WTC11 (cell line): ENCODE measurements around the gene ZNF664. TPM values are rescaled to one million over a fixed set of nuclear protein-coding genes. Genes with fewer than 3 reads are reported as not detected.

ENCODE experiments used
- ATAC-seq: fragments of 200-7000 bp; cut with Tn5 transposase; 2 replicates; pipeline ENCODE4 v1.10.0; 2021; ENCODE audit warnings: mild to moderate bottlenecking, moderate library complexity
- CTCF ChIA-PET: fragments of 300-600 bp; sonication (Branson Sonifier 250); formaldehyde crosslinking; loops from one replicate; lab custom pipeline; 2021; ENCODE audit warnings: antibody characterized with exemption; lab: Charles Lee
- POLR2A ChIA-PET: fragments of 350-600 bp; sonication (Branson Sonifier 250); formaldehyde crosslinking; loops from one replicate; lab custom pipeline; 2021; ENCODE audit warnings: antibody characterized with exemption; lab: Charles Lee
- DNase-seq: peaks from one replicate; pipeline ENCODE4 v3.0.0; 2021; ENCODE audit warnings: low spot score
- H3K27ac Mint-ChIP-seq: 2 replicates; pipeline ENCODE4 v1.8.0; 2021; ENCODE audit warnings: mixed read lengths
- H3K27me3 Mint-ChIP-seq: 2 replicates; pipeline ENCODE4 v1.8.0; 2021; ENCODE audit warnings: low read depth, mild to moderate bottlenecking, moderate library complexity, mixed read lengths
- H3K36me3 Mint-ChIP-seq: 2 replicates; pipeline ENCODE4 v1.8.0; 2021; ENCODE audit warnings: mixed read lengths
- H3K4me1 Mint-ChIP-seq: 2 replicates; pipeline ENCODE4 v1.8.0; 2022; ENCODE audit warnings: mixed read lengths
- H3K4me3 Mint-ChIP-seq: 2 replicates; pipeline ENCODE4 v1.8.0; 2021; ENCODE audit warnings: mild to moderate bottlenecking, moderate library complexity, mixed read lengths
- H3K9me3 Mint-ChIP-seq: 2 replicates; pipeline ENCODE4 v1.8.0; 2021; ENCODE audit warnings: mixed read lengths
- CREM ChIP-seq: sonication (generic); formaldehyde crosslinking; IDR thresholded peaks from 2 replicates; pipeline ENCODE4 v1.8.1; 2022; ENCODE audit warnings: mild to moderate bottlenecking, missing genetic modification reagents, moderate library complexity
- CTCF ChIP-seq: fragments of 200-600 bp; IDR thresholded peaks from 2 replicates; pipeline ENCODE4 v1.8.0; 2022; ENCODE audit warnings: antibody characterized with exemption
- ETV6 ChIP-seq: sonication (generic); formaldehyde crosslinking; IDR thresholded peaks from 2 replicates; pipeline ENCODE4 v1.8.1; 2022; ENCODE audit warnings: mild to moderate bottlenecking, missing genetic modification reagents
- FOXK1 ChIP-seq: sonication (generic); formaldehyde crosslinking; IDR thresholded peaks from 2 replicates; pipeline ENCODE4 v1.8.0; 2022; ENCODE audit warnings: mild to moderate bottlenecking, moderate library complexity, missing genetic modification reagents
- GABPB1 ChIP-seq: sonication (generic); formaldehyde crosslinking; IDR thresholded peaks from 2 replicates; pipeline ENCODE4 v1.8.1; 2023; ENCODE audit warnings: mild to moderate bottlenecking, missing genetic modification reagents
- HMGA2 ChIP-seq: fragments of 250-450 bp; sonication (Bioruptor Pico); IDR thresholded peaks from 2 replicates; pipeline ENCODE4 v1.4.0; 2021; ENCODE audit warnings: mild to moderate bottlenecking, moderate library complexity
- JUN ChIP-seq: sonication (generic); formaldehyde crosslinking; IDR thresholded peaks from 2 replicates; pipeline ENCODE4 v1.8.0; 2023; ENCODE audit warnings: mild to moderate bottlenecking, missing genetic modification reagents
- MAX ChIP-seq: sonication (generic); formaldehyde crosslinking; IDR thresholded peaks from 2 replicates; pipeline ENCODE4 v1.8.0; 2022; ENCODE audit warnings: mild to moderate bottlenecking, missing genetic modification reagents
- NR3C1 ChIP-seq: sonication (generic); formaldehyde crosslinking; conservative IDR thresholded peaks from 2 replicates; pipeline ENCODE4 v1.8.1; 2023; ENCODE audit warnings: low read depth, mild to moderate bottlenecking, missing genetic modification reagents
- PRRX2 ChIP-seq: fragments of 250-450 bp; sonication (Bioruptor Pico); IDR thresholded peaks from 2 replicates; pipeline ENCODE4 v1.8.0; 2021; ENCODE audit warnings: mild to moderate bottlenecking
- RORB ChIP-seq: fragments of 250-450 bp; sonication (Bioruptor Pico); IDR thresholded peaks from 2 replicates; pipeline ENCODE4 v1.9.0; 2021; ENCODE audit warnings: mild to moderate bottlenecking
- SP1 ChIP-seq: sonication (generic); formaldehyde crosslinking; conservative IDR thresholded peaks from 2 replicates; pipeline ENCODE4 v1.8.1; 2022; ENCODE audit warnings: missing genetic modification reagents
- ZNF138 ChIP-seq: sonication (generic); formaldehyde crosslinking; conservative IDR thresholded peaks from 2 replicates; pipeline ENCODE4 v1.8.1; 2022; ENCODE audit warnings: mild to moderate bottlenecking, moderate library complexity, missing genetic modification reagents
- ZNF396 ChIP-seq: fragments of 250-450 bp; sonication (Bioruptor Pico); IDR thresholded peaks from 2 replicates; pipeline ENCODE4 v1.8.0; 2021; ENCODE audit warnings: mild to moderate bottlenecking, moderate library complexity, borderline replicate concordance
- ZNF423 ChIP-seq: fragments of 250-450 bp; sonication (Bioruptor Pico); IDR thresholded peaks from 2 replicates; pipeline ENCODE4 v2.1.2; 2022; ENCODE audit warnings: mild to moderate bottlenecking, moderate library complexity
- total RNA-seq: library from RNA; stranded (reverse); gene quantifications from 3 replicates; pipeline ENCODE4 v1.2.3, GENCODE V29; 2021
- TF ChIP-seq, protein P1 (sequence below): fragments of 250-450 bp; sonication (Bioruptor Pico); IDR thresholded peaks from 2 replicates; pipeline ENCODE4 v2.1.2; 2022; ENCODE audit warnings: mild to moderate bottlenecking, moderate library complexity
- TF ChIP-seq, protein P2 (sequence below): sonication (generic); formaldehyde crosslinking; IDR thresholded peaks from 2 replicates; pipeline ENCODE4 v1.8.1; 2023; ENCODE audit warnings: mild to moderate bottlenecking, missing genetic modification reagents
- TF ChIP-seq, protein P3 (sequence below): sonication (generic); formaldehyde crosslinking; IDR thresholded peaks from 2 replicates; pipeline ENCODE4 v1.8.1; 2022; ENCODE audit warnings: mild to moderate bottlenecking, moderate library complexity, missing genetic modification reagents
- TF ChIP-seq, protein P4 (sequence below): sonication (generic); formaldehyde crosslinking; IDR thresholded peaks from 2 replicates; pipeline ENCODE4 v1.8.1; 2022; ENCODE audit warnings: mild to moderate bottlenecking, missing genetic modification reagents, moderate library complexity, borderline replicate concordance
- TF ChIP-seq, protein P5 (sequence below): sonication (generic); formaldehyde crosslinking; IDR thresholded peaks from 2 replicates; pipeline ENCODE4 v1.8.1; 2023; ENCODE audit warnings: mild to moderate bottlenecking, missing genetic modification reagents, moderate library complexity

ZNF664 gene
- total RNA-seq, 1 experiment from 2014 or later = 61.7 TPM

GRCh38 chr12:123935956-123936355 is 37.1 kb upstream of the ZNF664 start:
- no peaks in the 10 kb centered on the region for H3K9me3 Mint-ChIP-seq
- no peak for DNase-seq
- TF ChIP-seq MAX (CRISPR knock-in tag) (no peak), HMGA2 (CRISPR knock-in tag) (no peak), CTCF (no peak), JUN (no peak), CREM (CRISPR knock-in tag) (no peak), ZNF138 (CRISPR knock-in tag) (no peak), PRRX2 (CRISPR knock-in tag) (no peak), RORB (CRISPR knock-in tag) (no peak), SP1 (no peak), ETV6 (CRISPR knock-in tag) (no peak), GABPB1 (CRISPR knock-in tag) (no peak), ZNF423 (CRISPR knock-in tag) (no peak), FOXK1 (CRISPR knock-in tag) (no peak)
- TF ChIP-seq, protein P1, sequence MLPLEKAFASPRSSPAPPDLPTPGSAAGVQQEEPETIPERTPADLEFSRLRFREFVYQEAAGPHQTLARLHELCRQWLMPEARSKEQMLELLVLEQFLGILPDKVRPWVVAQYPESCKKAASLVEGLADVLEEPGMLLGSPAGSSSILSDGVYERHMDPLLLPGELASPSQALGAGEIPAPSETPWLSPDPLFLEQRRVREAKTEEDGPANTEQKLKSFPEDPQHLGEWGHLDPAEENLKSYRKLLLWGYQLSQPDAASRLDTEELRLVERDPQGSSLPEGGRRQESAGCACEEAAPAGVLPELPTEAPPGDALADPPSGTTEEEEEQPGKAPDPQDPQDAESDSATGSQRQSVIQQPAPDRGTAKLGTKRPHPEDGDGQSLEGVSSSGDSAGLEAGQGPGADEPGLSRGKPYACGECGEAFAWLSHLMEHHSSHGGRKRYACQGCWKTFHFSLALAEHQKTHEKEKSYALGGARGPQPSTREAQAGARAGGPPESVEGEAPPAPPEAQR (CRISPR knock-in tag) = no peak
- TF ChIP-seq, protein P2, sequence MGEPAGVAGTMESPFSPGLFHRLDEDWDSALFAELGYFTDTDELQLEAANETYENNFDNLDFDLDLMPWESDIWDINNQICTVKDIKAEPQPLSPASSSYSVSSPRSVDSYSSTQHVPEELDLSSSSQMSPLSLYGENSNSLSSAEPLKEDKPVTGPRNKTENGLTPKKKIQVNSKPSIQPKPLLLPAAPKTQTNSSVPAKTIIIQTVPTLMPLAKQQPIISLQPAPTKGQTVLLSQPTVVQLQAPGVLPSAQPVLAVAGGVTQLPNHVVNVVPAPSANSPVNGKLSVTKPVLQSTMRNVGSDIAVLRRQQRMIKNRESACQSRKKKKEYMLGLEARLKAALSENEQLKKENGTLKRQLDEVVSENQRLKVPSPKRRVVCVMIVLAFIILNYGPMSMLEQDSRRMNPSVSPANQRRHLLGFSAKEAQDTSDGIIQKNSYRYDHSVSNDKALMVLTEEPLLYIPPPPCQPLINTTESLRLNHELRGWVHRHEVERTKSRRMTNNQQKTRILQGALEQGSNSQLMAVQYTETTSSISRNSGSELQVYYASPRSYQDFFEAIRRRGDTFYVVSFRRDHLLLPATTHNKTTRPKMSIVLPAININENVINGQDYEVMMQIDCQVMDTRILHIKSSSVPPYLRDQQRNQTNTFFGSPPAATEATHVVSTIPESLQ (CRISPR knock-in tag) = no peak
- TF ChIP-seq, protein P3, sequence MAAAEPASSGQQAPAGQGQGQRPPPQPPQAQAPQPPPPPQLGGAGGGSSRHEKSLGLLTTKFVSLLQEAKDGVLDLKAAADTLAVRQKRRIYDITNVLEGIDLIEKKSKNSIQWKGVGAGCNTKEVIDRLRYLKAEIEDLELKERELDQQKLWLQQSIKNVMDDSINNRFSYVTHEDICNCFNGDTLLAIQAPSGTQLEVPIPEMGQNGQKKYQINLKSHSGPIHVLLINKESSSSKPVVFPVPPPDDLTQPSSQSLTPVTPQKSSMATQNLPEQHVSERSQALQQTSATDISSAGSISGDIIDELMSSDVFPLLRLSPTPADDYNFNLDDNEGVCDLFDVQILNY (CRISPR knock-in tag) = no peak
- H3K27me3 Mint-ChIP-seq = peaks cover 3% of the 10 kb centered on the region
- no peak overlapping the region for H3K27ac Mint-ChIP-seq
- no peaks in the 10 kb centered on the region for H3K4me1 Mint-ChIP-seq
- ATAC-seq = no peak
- no peaks in the 10 kb centered on the region for H3K36me3 Mint-ChIP-seq
- ChIA-PET POLR2A (no interaction called here), CTCF (interaction anchor here (1.6 kb wide), 1 partner anchor 10 kb away, joined by 5 read pairs; no protein-coding TSS in a partner anchor)
- H3K4me3 Mint-ChIP-seq = no peak overlapping the region

GRCh38 chr12:123936471-123936870 is 36.5 kb upstream of the ZNF664 start:
- ATAC-seq (no peak), DNase-seq (no peak)
- no peak overlapping the region for H3K27ac Mint-ChIP-seq
- H3K4me3 Mint-ChIP-seq = no peak overlapping the region
- ChIA-PET CTCF (interaction anchor here (1.6 kb wide), 1 partner anchor 10 kb away, joined by 5 read pairs; no protein-coding TSS in a partner anchor), POLR2A (no interaction called here)
- TF ChIP-seq, protein P4, sequence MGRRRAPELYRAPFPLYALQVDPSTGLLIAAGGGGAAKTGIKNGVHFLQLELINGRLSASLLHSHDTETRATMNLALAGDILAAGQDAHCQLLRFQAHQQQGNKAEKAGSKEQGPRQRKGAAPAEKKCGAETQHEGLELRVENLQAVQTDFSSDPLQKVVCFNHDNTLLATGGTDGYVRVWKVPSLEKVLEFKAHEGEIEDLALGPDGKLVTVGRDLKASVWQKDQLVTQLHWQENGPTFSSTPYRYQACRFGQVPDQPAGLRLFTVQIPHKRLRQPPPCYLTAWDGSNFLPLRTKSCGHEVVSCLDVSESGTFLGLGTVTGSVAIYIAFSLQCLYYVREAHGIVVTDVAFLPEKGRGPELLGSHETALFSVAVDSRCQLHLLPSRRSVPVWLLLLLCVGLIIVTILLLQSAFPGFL (CRISPR knock-in tag) = no peak
- TF ChIP-seq, protein P5, sequence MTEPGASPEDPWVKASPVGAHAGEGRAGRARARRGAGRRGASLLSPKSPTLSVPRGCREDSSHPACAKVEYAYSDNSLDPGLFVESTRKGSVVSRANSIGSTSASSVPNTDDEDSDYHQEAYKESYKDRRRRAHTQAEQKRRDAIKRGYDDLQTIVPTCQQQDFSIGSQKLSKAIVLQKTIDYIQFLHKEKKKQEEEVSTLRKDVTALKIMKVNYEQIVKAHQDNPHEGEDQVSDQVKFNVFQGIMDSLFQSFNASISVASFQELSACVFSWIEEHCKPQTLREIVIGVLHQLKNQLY = no peak
- TF ChIP-seq ZNF396 (CRISPR knock-in tag) = no peak
- TF ChIP-seq, protein P1 (CRISPR knock-in tag) = no peak
- TF ChIP-seq RORB (CRISPR knock-in tag) = no peak
- TF ChIP-seq ETV6 (CRISPR knock-in tag) = no peak
- no peak for TF ChIP-seq NR3C1
- H3K36me3 Mint-ChIP-seq = no peaks in the 10 kb centered on the region
- peaks cover 1% of the 10 kb centered on the region; the same call in 1 of the 2 replicates for H3K9me3 Mint-ChIP-seq
- no peaks in the 10 kb centered on the region for H3K4me1 Mint-ChIP-seq
- peaks cover 3% of the 10 kb centered on the region for H3K27me3 Mint-ChIP-seq
